ENCODE measurements around the gene HDHD5.

HDHD5 gene

DNA sequence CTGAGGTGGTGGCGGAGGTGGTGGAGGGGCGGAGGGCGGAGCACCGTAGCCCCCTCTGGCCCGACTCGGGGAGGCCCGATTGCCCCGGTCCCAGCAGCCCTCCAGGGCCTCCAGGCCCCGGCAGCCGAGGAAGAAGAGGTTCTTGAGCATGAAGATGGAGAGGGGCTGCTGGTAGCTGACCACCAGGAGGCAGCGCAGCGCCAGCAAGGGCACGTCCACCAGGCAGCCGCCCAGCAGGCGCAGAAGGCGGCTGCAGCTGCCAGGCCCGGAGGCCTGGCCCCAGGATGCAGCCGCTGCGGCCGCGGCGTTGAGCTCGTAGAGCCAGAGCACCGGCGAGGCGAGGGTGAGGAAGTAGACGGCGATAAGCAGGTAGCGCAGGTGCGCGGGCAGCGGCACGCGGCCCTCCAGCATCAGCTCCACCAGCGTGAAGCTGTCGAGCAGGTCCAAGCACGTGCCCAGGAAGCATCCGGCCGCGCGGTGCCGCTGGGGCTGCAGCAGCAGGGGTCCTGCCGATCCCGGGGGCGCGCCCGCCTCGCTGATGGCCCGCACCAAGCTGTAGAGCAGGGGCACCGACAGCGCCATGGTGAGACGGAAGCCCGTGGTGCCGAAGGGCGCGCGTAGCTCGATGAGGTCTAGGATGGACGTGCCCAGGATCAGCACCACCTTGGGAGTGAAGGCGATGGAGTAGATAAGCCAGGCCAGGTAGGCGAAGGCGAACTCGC lies 39.4 kb downstream of the HDHD5 start:
- no peak for DNase-seq

DNA sequence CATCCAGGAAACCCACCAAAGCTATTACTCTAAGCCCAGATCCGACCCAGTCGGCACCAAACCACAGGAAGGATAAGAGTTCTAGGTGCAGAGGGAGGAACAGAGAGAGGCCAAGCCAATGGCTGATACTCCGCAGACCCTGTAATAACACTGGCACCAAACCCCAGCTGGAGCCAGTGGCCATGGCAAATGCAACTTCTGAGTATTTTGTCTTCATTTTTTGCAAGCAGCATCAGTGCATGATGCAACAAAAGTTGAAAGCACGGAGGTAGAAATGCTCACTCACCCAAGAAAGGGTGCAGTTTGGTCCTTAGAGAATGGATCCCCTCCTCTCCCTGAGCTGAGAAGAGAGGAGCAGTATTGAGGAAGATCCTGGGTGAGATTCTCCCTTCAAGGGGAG lies 40.7 kb downstream of the HDHD5 start:
- DNase-seq: no peak

DNA sequence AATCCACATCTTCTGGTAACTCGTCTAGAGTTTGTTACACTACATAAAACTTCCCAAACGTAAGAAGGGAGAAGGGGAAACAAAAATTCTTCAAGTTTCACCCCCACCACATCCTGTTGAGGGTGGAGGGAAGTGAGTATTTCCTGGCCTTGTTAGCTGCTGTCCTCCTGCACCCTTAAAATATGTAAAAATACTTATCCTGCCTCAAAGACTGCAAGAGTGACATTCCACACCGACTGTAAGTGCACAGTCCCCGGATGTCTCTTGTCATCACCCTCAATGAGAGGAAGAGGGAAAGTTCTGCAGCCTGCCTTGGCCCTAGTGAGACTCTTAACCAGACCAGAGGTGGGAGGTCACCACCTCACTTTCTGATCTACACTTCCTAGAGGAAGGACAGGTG lies 41.2 kb downstream of the HDHD5 start:
- no peak for DNase-seq

DNA sequence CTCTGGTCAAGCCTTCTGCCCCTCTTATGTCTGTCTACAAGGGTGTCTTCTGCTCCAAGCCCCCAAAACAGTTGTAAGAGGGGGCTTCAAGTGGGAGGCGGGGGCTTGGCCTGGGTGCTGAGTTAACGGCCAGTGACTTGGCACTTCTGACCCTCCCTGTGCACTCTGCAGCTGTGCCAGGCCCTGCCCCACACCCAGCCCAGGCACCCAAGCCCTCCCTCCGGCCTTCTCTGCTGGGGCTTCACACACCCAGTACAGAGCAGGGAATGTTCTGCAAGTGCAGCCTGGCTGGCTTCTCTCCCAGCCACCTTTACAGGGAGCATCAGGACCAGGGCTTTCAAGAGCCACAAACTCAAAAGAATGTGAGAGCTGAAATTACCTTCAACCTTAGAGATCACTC lies 41.7 kb downstream of the HDHD5 start:
- DNase-seq: no peak

DNA sequence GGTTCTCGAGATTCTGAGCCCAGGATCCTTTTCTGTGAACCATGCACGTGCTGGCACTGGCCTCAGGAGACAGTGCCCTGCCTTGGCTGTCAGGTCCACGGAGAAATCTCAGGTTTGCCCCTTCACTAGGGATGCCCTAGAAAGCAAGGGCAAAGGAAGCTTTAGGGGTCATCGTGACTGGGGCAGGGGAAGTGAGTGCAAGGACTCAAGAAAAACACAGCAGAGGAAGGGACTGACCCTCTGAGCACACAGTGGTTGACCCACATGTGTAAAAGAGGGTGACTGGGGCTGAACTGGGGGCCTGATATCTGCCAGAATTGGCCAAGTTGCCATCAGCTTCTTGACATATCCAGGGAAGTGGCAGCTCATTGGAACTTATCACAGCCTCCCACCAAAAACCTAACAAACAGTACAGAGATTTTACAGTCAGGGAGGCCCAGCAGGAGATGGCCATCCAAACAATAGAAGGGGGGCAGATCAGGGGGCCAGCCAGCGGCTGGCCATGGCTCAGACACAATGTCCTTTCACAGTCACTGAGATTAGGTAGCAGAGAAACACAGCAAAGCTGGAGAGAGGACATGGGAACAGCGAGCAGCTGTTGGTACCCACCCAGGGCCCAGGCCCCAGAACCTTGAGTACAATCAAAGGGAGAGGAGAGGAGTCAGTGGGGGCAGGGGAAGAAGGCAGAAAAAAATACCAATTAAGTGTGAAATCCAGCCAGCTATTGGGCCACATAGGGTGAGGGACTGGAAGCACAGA lies 42.3 kb downstream of the HDHD5 start:
- DNase-seq: no peak

DNA sequence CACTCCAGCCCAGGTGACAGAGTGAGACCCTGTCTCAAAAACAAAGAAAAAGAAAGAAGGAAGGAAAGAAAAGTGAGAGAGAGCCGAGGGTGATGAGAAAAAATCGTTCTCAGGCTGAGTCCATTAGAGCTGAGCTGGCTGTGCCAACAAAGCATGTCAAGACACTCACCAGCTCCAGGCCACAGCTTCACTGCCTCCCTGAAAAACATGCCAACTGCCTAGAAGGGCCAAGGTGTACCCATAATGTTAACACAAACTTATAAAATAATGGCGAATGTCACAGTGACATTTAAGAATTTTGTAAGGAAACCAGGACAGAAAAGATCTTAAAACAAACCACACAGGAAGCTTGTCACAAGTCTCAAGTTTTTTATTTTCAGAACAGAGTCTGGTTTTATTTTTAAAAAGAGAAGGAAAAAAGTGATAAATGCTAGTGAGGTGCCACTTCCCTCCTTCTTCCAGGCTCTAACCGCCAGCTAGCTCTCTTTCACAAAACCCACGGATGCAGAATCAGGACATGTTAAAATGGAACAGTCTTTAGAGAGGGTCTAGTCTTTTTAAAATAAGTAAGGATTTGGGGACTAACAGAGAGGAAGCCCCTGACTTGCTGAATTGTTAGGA lies 43.0 kb downstream of the HDHD5 start:
- DNase-seq: no peak

DNA sequence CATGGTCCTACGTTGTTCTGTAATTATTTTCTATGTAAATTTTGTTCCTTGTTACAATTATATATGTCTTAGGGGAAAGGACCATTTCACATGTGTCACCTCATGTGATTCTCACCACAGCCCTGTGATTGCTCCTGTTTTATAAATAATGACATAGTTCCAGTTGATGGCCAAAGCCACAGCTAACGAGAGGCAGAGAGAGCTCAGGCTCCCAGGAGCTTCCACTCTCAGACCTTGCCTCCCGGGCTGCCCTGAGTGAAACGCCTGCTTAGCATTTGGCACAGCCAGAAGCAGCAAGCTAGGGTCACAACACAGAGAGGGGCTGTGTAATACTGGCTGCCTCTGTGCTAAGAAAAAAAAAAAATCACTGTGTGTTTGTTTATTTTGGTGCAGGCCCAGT lies 43.8 kb downstream of the HDHD5 start:
- no peak for DNase-seq

DNA sequence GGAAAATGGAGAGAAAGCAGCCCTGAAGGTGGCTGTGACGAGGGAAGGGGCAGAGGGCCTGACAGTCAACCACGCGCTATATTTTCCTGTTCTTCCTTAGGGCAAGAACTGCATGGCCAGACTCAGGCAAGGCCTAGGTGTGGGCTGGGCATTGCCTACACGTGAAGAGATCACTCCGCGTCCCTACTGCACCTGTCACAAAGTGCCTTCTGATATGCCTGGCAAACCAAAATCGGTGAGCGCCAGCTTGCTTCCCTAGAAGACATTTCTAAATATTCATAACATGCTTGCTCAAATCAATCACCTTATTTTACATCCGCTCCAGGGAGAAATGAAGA lies 44.2 kb downstream of the HDHD5 start:
- no peak for DNase-seq

DNA sequence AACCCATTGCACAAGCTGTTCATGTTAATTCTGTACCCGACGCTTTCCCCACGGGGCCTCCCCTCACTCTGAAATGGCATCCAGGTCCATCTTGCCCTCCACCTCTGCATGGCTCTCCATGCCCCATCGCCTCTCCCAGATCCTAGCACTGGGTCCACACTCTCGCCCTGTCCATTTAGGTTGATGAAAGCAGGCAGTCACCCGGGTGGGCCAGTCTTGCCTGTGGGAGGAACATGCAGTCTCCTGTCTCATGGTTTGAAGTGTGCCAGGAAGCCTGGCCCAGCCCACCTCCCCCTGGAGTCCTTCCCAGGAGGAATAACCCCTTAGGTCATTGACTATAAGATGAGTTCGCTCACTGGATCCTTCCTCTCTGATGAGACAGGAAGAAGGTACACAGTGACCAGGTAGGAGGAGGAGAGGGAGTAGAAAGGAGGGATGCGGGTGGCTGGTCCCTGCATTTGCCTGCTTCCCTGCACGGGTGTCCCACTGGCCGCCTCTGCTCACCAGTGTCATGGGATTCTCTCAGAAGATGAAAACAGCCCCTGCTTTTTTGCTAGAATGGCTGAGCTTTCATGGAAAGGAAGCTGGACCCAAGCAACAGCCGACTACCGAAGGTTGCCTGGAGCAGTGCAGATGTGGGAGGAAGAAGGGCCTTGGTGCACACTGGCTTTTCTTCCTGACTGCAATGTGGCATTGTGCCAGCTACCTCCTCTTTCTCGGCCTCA lies 44.7 kb downstream of the HDHD5 start:
- DNase-seq: no peak

DNA sequence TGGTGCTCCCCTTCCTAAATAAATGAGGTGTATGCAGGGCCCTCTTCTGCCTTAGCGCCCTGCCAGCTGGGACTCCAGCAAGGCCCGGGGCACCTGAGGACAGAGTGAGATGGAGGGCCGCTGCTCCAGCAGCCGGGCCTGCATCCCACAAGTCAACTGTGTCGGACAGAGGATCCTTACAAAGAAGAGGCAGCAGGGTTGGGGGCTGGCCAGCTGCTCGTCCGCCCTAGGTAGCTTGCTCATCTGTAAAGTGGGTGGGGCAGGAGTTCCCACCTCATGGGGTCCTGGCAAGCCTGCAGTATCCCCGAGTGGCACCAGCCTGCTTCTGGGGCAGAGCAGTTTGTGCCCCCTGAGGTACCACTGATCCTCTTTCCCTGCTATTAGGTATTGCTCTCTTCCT lies 45.5 kb downstream of the HDHD5 start:
- DNase-seq: no peak

DNA sequence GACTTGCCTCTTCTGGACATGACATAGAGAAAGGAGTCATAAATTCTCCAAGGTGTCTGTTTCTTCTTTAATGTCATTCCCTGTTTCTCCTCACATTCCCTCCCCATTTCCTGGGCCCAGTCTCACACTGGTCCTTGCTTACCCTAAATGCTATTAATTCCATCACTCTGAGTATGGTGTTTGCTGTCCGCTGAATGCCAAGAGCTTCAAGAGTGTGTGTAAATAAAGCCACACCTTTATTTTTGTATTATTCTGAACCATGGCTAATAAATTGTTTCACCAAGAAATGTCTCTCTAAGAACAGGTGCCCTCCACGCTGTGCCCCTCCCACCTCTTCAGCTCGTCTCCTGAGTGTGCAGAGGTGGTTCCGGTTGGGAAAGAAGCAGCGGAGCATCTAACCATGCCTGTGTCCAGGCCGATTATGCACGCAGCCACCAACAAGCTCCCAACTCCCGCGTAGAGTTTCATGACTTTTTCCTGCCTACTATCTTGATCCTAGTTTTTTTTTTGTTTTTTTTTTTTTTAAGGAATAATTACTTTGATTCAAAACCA lies 46.5 kb downstream of the HDHD5 start:
- no peak for DNase-seq

DNA sequence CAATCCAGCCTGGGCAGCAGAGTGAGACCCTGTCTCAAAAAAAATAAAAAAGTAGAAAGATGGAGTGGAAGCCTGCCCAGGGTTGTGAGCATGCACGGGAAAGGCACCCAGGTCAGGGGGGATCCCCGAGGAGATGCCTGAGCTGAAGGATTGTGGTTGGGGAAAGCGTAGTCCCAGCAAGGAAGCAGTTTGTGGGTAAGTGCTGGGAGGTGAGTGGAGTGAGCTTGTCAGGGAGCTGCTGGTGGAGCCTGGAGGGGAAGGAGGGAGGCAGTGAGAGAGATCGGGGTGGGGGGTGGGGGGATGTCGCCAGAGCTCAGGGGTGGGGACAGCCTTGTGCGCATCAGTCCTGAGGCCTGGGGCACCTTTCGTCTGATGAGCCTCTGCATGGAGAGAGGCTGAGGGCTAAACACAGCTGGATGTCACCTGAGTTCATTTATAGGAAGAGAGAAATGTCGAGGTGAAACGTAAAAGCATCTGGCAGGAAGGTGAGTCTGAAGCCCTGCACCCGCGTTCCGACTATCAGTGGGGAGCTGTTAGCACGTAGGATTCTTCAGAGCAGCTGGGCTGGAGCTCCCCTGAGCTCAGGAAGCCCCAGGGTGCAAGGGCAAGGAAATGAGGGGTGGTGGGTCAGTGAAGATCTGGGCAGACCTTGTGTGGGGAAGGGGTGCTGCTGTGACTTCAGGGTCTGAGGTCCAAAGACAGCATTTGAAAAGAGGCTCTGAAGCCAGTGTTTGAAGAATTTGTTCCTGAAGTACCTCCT lies 48.1 kb downstream of the HDHD5 start:
- DNase-seq: no peak

DNA sequence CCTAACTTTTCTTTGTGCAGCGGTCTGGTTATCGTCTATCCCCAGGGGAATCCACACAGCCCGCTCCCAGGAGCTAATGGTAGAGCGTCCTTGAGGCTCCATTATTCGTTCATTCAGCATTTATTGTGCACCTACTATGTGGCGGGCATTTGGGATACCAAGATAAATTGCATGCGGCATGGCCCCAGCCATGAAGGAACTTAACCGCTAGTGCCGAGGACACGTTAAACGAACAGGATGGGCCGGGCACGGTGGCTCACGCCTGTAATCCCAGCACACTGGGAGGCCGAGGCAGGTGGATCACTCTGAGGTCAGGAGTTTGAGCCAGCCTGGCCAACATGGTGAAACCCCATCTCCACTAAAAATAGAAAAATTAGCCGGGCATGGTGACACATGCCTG lies 49.1 kb downstream of the HDHD5 start:
- DNase-seq: no peak

DNA sequence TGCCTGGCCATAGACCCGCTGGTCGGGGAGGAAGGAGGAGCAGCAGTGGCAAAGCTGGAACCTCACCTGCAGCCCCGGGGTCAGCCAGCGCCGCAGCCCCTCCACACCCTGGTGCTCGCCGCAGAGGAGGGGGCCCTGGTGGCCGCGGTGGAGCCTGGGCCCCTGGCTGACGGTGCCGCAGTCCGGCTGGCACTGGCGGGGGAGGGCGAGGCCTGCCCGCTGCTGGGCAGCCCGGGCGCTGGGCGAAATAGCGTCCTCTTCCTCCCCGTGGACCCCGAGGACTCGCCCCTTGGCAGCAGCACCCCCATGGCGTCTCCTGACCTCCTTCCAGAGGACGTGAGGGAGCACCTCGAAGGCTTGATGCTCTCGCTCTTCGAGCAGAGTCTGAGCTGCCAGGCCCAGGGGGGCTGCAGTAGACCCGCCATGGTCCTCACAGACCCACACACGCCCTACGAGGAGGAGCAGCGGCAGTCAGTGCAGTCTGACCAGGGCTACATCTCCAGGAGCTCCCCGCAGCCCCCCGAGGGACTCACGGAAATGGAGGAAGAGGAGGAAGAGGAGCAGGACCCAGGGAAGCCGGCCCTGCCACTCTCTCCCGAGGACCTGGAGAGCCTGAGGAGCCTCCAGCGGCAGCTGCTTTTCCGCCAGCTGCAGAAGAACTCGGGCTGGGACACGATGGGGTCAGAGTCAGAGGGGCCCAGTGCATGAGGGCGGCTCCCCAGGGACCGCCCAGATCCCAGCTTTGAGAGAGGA lies 49.8 kb downstream of the HDHD5 start:
- no peak for DNase-seq

DNA sequence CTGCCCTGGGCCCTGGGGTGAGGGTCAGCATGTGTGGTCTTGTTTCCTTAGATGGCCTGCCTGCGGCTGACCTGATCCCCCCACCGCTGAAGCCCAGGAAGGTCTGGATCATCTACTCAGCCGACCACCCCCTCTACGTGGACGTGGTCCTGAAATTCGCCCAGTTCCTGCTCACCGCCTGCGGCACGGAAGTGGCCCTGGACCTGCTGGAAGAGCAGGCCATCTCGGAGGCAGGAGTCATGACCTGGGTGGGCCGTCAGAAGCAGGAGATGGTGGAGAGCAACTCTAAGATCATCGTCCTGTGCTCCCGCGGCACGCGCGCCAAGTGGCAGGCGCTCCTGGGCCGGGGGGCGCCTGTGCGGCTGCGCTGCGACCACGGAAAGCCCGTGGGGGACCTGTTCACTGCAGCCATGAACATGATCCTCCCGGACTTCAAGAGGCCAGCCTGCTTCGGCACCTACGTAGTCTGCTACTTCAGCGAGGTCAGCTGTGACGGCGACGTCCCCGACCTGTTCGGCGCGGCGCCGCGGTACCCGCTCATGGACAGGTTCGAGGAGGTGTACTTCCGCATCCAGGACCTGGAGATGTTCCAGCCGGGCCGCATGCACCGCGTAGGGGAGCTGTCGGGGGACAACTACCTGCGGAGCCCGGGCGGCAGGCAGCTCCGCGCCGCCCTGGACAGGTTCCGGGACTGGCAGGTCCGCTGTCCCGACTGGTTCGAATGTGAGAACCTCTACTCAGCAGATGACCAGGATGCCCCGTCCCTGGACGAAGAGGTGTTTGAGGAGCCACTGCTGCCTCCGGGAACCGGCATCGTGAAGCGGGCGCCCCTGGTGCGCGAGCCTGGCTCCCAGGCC lies 50.6 kb downstream of the HDHD5 start:
- no peak for DNase-seq

DNA sequence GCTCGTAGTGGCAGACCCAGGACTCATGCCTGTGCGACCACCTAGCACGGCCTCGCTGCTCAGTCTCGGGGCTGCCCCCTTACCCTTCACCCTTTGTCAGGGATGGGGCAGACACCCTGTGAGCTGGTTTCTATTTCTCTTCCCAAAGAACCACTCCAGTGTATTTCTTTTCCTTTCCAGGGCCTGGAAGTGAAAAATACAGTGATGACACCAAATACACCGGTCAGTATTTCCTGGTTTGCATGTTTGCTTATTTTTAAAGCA lies 51.6 kb downstream of the HDHD5 start:
- DNase-seq: no peak

DNA sequence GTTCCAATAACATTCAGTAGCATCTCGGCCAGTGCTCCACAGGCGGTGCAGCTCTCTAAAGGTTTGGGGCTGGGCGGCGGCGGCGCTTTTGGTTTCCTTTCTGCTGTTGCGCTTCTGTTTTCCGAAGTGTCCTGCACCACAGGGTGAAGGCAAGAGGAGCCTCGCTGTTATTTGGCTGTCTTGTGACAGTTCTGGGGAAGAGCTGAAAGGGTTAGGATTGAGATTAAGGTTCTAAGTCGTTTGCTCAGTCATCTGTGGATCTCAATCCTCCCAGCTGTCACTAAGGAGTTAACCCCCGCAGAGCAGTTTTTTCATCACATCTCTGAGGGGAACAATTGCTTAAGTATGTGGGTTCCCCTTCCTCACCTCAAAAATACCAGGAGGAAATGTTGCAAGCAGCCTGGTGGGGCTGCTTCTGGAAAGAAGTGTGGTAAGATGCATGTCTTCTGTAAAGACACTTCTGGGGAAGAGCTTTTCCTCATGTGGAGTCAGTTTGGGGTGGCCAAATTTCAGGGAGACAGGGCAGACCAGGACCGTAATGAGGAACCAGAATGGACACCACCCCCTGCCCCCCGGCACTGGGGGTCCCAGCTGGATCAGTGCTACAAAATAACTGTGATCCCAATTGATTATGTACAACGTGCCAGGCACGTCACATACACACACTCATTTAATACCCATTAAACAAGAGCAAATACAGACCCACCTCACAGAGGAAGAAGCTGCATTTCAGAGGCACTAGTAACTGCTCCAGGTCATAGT lies 52.1 kb downstream of the HDHD5 start:
- no peak for DNase-seq

DNA sequence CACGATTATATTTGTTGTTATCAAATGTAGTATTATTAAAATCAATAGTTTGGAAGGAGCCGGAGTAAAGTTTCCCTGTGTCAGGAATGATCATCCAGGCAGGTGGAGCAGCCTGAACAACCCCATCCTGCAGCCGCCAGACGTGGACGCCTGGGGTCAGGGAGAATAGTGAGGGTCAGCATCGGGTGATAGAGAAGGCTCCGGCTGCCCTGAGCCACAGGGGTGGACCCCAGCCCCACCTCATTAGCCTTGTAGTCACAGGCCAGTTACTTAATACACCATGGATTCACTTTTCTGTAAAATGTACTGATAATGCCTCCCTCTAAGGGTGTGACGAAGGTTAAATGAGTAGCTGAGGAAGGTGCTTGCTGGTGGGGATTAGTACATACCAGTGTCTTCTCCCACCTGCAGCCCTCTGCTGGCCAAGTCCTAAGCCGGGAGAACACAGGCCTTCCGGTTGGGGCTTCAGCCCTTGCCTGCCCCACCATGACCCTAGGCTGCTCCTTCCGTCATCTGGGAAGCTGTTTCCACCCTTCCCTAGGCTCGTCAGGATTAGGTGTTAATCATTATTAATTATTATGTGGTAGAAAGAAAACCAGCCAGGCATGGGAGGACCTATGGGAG lies 52.8 kb downstream of the HDHD5 start:
- no peak for DNase-seq

DNA sequence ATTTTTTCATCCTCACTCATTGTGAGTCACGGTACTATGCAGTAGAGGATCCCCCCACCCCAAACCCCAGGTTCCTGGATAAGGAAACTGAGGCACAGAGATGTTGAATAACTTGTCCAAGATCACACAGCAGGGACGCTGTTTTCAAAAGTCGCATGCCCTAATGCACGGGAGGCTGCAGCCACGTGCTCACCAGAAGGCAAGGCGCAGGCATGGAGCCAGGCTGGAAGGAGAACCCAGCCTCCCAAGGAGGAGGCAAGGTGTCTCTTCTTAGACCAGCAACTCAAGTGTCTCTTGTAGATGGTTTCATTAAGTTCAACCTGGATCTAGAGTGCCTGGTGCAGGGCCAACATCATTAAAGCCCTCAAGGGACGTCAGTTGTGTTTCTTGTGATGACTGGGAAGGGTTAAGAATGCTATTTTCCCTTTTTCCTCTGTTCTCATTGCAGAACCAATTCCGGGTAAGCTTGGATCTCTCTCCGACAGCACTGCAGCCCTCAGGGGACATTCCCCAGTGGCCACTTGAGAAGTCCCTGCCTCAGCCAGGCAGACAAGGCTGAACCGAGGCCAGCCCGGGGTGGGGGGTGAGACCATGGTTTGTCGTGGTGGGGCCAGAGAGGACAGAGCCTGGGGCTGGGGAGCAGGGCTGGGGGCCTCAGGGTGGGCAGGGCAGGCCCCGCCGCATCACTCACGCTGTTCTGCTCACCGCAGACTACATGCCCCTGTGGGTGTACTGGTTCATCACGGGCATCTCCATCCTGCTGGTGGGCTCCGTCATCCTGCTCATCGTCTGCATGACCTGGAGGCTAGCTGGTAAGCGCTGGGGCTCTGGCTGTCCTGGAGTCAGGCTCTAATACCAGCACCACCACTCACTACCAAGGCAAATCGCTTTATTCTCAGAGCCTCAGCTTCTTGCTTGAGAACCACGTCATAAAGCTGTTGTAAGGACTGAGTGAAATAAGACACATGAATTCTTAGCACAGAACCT lies 53.6 kb downstream of the HDHD5 start:
- DNase-seq: no peak
